Measurements from ENCODE around the gene MICAL2.

GRCh38 chr11:12152321-12152720 lies 41.9 kb downstream of the MICAL2 start:
- TF ChIP-seq POLR2A (IDR thresholded peaks at IDR 0.05; ENCODE audit: low read depth) (no peak), CTCF (IDR thresholded peaks at IDR 0.05) (no peak)

Data from esophagus muscularis mucosa (tissue), 3 donors.